NCI-H82 (cell line): ENCODE measurements around the gene LRRC15.

Source experiments
- DNase-seq: peaks from one replicate; lab custom pipeline; 2025; lab: John Stamatoyannopoulos, UW

LRRC15 gene

GRCh38 chr3:194384569-194385001, 15.0 kb upstream of the LRRC15 start:
- DNase-seq: no peak

GRCh38 chr3:194384156-194384555, 14.6 kb upstream of the LRRC15 start:
- no peak for DNase-seq

GRCh38 chr3:194383276-194383940, 13.9 kb upstream of the LRRC15 start:
- no peak for DNase-seq

- no peak for DNase-seq
These were observed 13.3 kb upstream of the LRRC15 start for GRCh38 chr3:194382892-194383223.

- DNase-seq: no peak
These were observed 12.8 kb upstream of the LRRC15 start for GRCh38 chr3:194382196-194382891.

- no peak for DNase-seq
These were observed 11.9 kb upstream of the LRRC15 start for GRCh38 chr3:194381460-194381875.

- DNase-seq: no peak
These were observed 10.8 kb upstream of the LRRC15 start for GRCh38 chr3:194380326-194380725.

- DNase-seq: no peak
These were observed 10.1 kb upstream of the LRRC15 start for GRCh38 chr3:194379651-194380050.

GRCh38 chr3:194379231-194379630, 9.7 kb upstream of the LRRC15 start:
- no peak for DNase-seq

GRCh38 chr3:194377708-194378107, 8.2 kb upstream of the LRRC15 start:
- DNase-seq: no peak

- no peak for DNase-seq
These were observed 6.7 kb upstream of the LRRC15 start for GRCh38 chr3:194376241-194376560.

GRCh38 chr3:194375473-194376240, 6.1 kb upstream of the LRRC15 start:
- DNase-seq: peak; percentile 94

- DNase-seq: no peak
These were observed 5.4 kb upstream of the LRRC15 start for GRCh38 chr3:194374935-194375334.

GRCh38 chr3:194373899-194374298, 4.4 kb upstream of the LRRC15 start:
- peak; percentile 47 for DNase-seq

GRCh38 chr3:194373028-194373427, 3.5 kb upstream of the LRRC15 start:
- no peak for DNase-seq

- no peak for DNase-seq
These were observed 1.2 kb upstream of the LRRC15 start for GRCh38 chr3:194370753-194371152.

GRCh38 chr3:194368918-194369317, 625 bp downstream of the LRRC15 start:
- no peak for DNase-seq

- DNase-seq: no peak
These were observed 1.3 kb downstream of the LRRC15 start for GRCh38 chr3:194367992-194368841.

- no peak for DNase-seq
These were observed 3.5 kb downstream of the LRRC15 start for GRCh38 chr3:194365978-194366490.

GRCh38 chr3:194365526-194365925, 4.0 kb downstream of the LRRC15 start:
- DNase-seq: no peak

GRCh38 chr3:194364652-194365434, 4.7 kb downstream of the LRRC15 start:
- DNase-seq: peak; percentile 64
